HEK293T (cell line): ENCODE results near the gene SCGN.

Experiments
- CTCF ChIA-PET: fragments of 350-600 bp; formaldehyde crosslinking; extraction: SDS; loops from one replicate; lab custom pipeline; 2021; ENCODE audit warnings: antibody characterized with exemption, inconsistent platforms; lab: Yijun Ruan, JAX
- POLR2A ChIA-PET: fragments of 350-600 bp; formaldehyde crosslinking; extraction: SDS; loops from one replicate; lab custom pipeline; 2020; ENCODE audit warnings: antibody characterized with exemption, inconsistent platforms; lab: Yijun Ruan, JAX
- DNase-seq: peaks from one replicate; pipeline ENCODE4 v3.0.0; 2012; ENCODE audit warnings: mixed read lengths; ENCODE audit errors: extremely low spot score
- ARNT ChIP-seq: fragments of 450-650 bp; IDR thresholded peaks from 2 replicates; pipeline ENCODE4 v1.6.1; 2017; ENCODE audit warnings: mild to moderate bottlenecking
- BHLHE40 ChIP-seq: fragments of 450-650 bp; IDR thresholded peaks from 2 replicates; pipeline ENCODE4 v1.6.1; 2016; ENCODE audit warnings: mild to moderate bottlenecking, moderate library complexity, borderline replicate concordance
- CTBP1 ChIP-seq: fragments of 450-650 bp; IDR thresholded peaks from 2 replicates; pipeline ENCODE4 v1.6.1; 2016; ENCODE audit warnings: borderline replicate concordance
- ELF4 ChIP-seq: fragments of 450-650 bp; IDR thresholded peaks from 2 replicates; pipeline ENCODE4 v1.6.1; 2017; ENCODE audit warnings: antibody characterized with exemption
- FOXA1 ChIP-seq: fragments of 450-650 bp; IDR thresholded peaks from 2 replicates; pipeline ENCODE4 v1.6.1; 2016; ENCODE audit warnings: mild to moderate bottlenecking
- FOXK2 ChIP-seq: fragments of 450-650 bp; IDR thresholded peaks from 2 replicates; pipeline ENCODE4 v1.6.1; 2016; ENCODE audit warnings: mild to moderate bottlenecking
- FOXM1 ChIP-seq: fragments of 450-650 bp; IDR thresholded peaks from 2 replicates; pipeline ENCODE4 v1.6.1; 2017; ENCODE audit warnings: mild to moderate bottlenecking, borderline replicate concordance
- HDGF ChIP-seq: fragments of 450-650 bp; IDR thresholded peaks from 2 replicates; pipeline ENCODE4 v1.6.1; 2017; ENCODE audit warnings: antibody characterized with exemption, borderline replicate concordance
- L3MBTL2 ChIP-seq: fragments of 450-650 bp; conservative IDR thresholded peaks from 2 replicates; pipeline ENCODE4 v1.6.1; 2016; ENCODE audit warnings: mild to moderate bottlenecking
- LEF1 ChIP-seq: fragments of 450-650 bp; IDR thresholded peaks from 2 replicates; pipeline ENCODE4 v1.6.1; 2017; ENCODE audit warnings: mild to moderate bottlenecking, borderline replicate concordance
- NFRKB ChIP-seq: fragments of 450-650 bp; IDR thresholded peaks from 2 replicates; pipeline ENCODE4 v1.6.1; 2016; ENCODE audit warnings: mild to moderate bottlenecking, moderate library complexity
- PKNOX1 ChIP-seq: fragments of 450-650 bp; IDR thresholded peaks from 2 replicates; pipeline ENCODE4 v1.6.1; 2016
- SP1 ChIP-seq: fragments of 450-650 bp; IDR thresholded peaks from 2 replicates; pipeline ENCODE4 v1.6.1; 2017
- SUZ12 ChIP-seq: fragments of 450-650 bp; IDR thresholded peaks from 2 replicates; pipeline ENCODE4 v1.6.1; 2016; ENCODE audit warnings: mild to moderate bottlenecking
- TARDBP ChIP-seq: fragments of 450-650 bp; IDR thresholded peaks from 2 replicates; pipeline ENCODE4 v1.6.1; 2016
- ZNF384 ChIP-seq: fragments of 450-650 bp; IDR thresholded peaks from 2 replicates; pipeline ENCODE4 v1.6.1; 2016

Gene SCGN

GRCh38 chr6:25691894-25692293, 39.9 kb downstream of the SCGN start:
- DNase-seq, result no peak
- TF ChIP-seq TARDBP (no peak), ELF4 (no peak), ZNF384 (no peak), FOXM1 (no peak), NFRKB (no peak), BHLHE40 (no peak), CTBP1 (no peak), SUZ12 (no peak)
- ChIA-PET CTCF (no interaction called here), POLR2A (no interaction called here)

GRCh38 chr6:25692472-25692871, 40.5 kb downstream of the SCGN start:
- POLR2A ChIA-PET, result no interaction called here
- no peak for DNase-seq
- TF ChIP-seq LEF1 (no peak), HDGF (no peak)
- CTCF ChIA-PET, result interaction anchor here (0.7 kb wide), 1 partner anchor 44 kb away, joined by 6 read pairs; no protein-coding TSS in a partner anchor

GRCh38 chr6:25694366-25694765, 42.4 kb downstream of the SCGN start:
- ChIA-PET CTCF (no interaction called here), POLR2A (interaction anchor here (1.1 kb wide), 1 partner anchor 328 kb away, joined by 3 read pairs; no protein-coding TSS in a partner anchor)
- no peak for DNase-seq
- TF ChIP-seq BHLHE40, result no peak
- no peak for TF ChIP-seq NFRKB
- no peak for TF ChIP-seq FOXA1
- TF ChIP-seq HDGF, result no peak
- no peak for TF ChIP-seq ELF4
- TF ChIP-seq ZNF384, result no peak
- TF ChIP-seq TARDBP, result no peak
- no peak for TF ChIP-seq FOXM1
- no peak for TF ChIP-seq ARNT
- no peak for TF ChIP-seq PKNOX1
- no peak for TF ChIP-seq LEF1
- no peak for TF ChIP-seq CTBP1

- POLR2A ChIA-PET, result no interaction called here
- CTCF ChIA-PET, result no interaction called here
- no peak for TF ChIP-seq LEF1
- TF ChIP-seq ELF4, result no peak
- no peak for TF ChIP-seq CTBP1
- no peak for TF ChIP-seq NFRKB
- no peak for TF ChIP-seq SP1
- TF ChIP-seq FOXM1, result no peak
- no peak for TF ChIP-seq ARNT
- TF ChIP-seq FOXA1, result no peak
- no peak for TF ChIP-seq PKNOX1
- TF ChIP-seq TARDBP, result no peak
- TF ChIP-seq HDGF, result no peak
- no peak for TF ChIP-seq SUZ12
- TF ChIP-seq L3MBTL2, result no peak
- no peak for TF ChIP-seq ZNF384
- no peak for TF ChIP-seq FOXK2
- no peak for TF ChIP-seq BHLHE40
- DNase-seq, result no peak
Measured at GRCh38 chr6:25695671-25696070, 43.7 kb downstream of the SCGN start.

- CTCF ChIA-PET, result no interaction called here
- DNase-seq, result no peak
- POLR2A ChIA-PET, result no interaction called here
- TF ChIP-seq SP1 (no peak), ZNF384 (no peak)
Measured at GRCh38 chr6:25697537-25698340, 45.7 kb downstream of the SCGN start.

- no peak for DNase-seq
- TF ChIP-seq ARNT, result no peak
- no peak for TF ChIP-seq TARDBP
- no peak for TF ChIP-seq PKNOX1
- TF ChIP-seq FOXM1, result no peak
- no peak for TF ChIP-seq SP1
- no peak for TF ChIP-seq BHLHE40
- no peak for TF ChIP-seq ZNF384
- no peak for TF ChIP-seq NFRKB
- TF ChIP-seq LEF1, result no peak
- no peak for TF ChIP-seq FOXA1
- TF ChIP-seq SUZ12, result no peak
- TF ChIP-seq CTBP1, result no peak
- TF ChIP-seq ELF4, result no peak
- TF ChIP-seq HDGF, result no peak
- TF ChIP-seq FOXK2, result no peak
- TF ChIP-seq L3MBTL2, result no peak
- POLR2A ChIA-PET, result no interaction called here
- CTCF ChIA-PET, result no interaction called here
Measured at GRCh38 chr6:25698631-25699030, 46.6 kb downstream of the SCGN start.
